DMS53 treated with DMSO at 0.1 percent for 48 hours (cell line): ENCODE data around the gene PROM1.
A peak's percentile ranks its signal among the peaks of the same experiment; 100 is the strongest.

Experiments
- DNase-seq: peaks from one replicate; lab custom pipeline; 2025; ENCODE audit not compliant: unreplicated experiment; lab: John Stamatoyannopoulos, UW

PROM1 gene

DNA sequence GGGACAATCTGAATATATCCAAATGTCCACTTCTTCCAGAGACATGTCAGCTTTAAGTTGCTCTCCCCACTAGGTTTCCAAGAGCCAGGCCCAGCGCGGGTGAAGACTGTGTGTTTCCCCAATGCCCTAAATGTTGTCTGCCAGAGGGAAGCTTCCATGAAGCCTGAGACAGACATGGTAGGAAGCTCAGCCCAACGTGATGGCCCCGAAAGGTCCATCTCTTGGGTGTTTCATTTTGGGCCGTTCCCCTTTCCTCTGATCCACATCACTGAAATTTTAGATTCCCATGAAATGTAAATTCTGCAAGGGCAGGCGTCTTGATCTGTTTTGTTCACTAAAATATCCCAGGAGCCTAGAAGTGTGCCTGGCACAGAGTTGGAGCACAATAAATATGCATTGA lies 25.4 kb upstream of the PROM1 start:
- no peak for DNase-seq

GRCh38 chr4:16106956-16107355 lies 23.1 kb upstream of the PROM1 start:
- DNase-seq = no peak

DNA sequence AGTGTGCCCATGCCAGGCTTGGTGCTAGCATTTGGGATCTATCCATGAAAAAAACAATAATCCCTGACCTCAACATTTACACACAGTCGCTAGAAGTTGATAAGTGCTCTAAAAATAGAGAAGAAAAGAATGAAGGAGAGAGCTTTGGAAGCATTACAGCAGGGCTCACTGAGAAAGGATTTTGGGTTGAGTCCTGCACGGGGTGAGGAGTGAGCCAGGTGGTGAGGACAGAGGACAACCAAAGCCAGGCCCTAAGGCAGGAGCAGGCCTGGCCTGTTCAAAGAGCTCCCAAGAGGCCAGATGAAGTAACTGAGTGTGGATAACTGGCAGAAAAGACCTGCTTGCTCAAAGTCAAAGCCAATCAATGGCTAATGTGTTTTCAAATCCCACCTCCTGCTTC lies 20.7 kb upstream of the PROM1 start:
- no peak for DNase-seq

GRCh38 chr4:16102356-16102755 lies 18.5 kb upstream of the PROM1 start:
- no peak for DNase-seq

GRCh38 chr4:16100833-16101232 lies 17.0 kb upstream of the PROM1 start:
- DNase-seq = no peak

DNA sequence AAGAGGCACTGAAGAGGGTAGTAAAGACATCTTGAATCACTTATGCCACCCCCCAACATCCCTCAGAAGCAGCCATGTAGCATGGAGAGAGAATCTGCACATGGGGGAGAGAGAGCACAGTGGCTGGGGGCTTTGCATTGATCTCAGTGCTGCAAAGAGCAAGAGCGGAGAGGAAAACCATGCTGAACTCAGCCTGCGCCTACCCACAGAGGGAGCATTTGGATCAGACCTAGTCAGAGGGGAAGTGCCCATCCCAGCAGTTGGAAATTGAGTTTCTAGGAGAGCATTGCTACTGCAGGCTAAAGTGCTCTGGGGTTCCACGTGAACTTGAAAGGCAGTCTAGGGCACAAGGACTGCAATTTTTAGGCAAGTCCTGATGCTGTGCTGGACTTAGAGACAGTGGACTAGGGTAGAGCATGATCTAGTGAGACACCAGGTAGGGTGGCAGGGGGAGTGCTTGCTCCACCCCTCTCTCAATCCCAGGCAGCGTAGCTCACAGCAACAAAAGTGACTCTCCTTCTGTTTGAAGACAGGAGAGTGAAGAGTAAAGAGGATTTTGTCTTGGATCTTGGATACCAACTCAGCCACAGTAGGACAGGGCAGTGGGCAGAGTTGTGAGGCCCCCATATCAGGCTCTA lies 9.0 kb upstream of the PROM1 start:
- DNase-seq = no peak

DNA sequence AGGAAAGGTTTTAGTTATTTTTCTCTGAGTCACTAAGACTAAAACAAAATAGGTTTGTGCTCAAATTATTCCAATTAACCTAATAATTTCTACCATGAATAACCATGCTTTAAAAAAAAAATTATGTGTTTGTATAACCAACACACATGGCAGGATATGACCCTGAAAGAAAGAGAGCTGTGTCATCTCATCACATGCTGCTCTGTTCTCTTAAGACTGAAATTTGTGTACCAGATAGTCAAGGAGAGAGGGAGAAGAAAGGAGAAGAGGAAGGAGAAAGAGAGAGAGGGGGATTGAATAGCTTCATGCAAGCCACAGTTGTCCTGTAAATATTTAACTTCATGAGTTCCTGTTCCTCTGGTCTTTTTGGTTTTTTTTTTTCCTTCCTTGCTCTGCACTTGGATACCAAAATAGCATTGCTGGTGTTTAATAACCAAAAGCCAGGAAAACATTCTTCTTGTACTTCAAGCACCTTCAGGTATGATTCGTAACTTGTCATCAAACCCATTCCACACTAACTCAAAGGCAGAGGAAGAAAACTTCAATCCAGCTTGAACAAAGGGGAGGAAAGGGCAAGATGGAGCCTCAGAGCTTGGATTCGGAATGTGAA lies 6.4 kb upstream of the PROM1 start:
- peak; percentile 31 for DNase-seq

GRCh38 chr4:16089156-16089555 lies 5.3 kb upstream of the PROM1 start:
- DNase-seq = no peak

DNA sequence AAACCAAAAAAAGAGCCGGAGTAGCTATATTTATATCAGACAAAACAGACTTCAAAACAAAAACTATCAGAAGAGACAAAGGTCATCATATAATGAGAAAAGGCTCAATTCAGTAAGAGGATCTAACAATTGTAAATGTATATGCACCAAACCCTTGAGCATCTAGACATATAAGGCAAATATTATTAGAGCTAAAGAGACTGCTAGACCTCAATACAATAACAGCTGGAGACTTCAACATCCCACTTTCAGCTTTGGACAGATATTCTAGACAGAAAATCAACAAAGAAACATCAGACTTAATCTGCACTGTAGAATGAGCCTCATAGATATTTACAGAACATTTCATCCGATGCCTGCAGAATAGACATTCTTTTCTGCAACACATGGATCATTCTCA lies 4.8 kb upstream of the PROM1 start:
- no peak for DNase-seq

DNA sequence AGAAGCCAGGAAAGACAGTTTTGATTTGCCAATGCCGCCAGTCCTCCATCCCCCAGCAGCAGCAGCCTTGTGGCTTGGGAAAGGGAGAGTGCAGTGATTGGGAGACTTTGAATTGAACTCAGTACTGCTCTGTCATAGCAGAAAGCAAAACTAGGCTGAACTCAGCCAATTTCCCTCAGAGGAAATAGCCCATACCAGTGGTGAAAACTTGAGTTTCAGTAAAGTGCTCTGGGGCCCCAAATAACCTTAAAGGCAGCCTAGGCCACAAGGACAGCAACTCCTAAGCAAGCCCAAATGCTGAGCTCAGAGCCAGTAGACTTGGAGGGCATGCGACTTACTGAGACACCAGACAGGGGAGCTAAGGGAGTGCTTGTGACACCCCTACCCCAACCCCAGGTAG lies 2.0 kb upstream of the PROM1 start:
- DNase-seq = no peak

- DNase-seq = peak; percentile 31
These were observed 1.2 kb downstream of the PROM1 start for GRCh38 chr4:16082426-16083240.

GRCh38 chr4:16082041-16082425 lies 1.8 kb downstream of the PROM1 start:
- DNase-seq = no peak

DNA sequence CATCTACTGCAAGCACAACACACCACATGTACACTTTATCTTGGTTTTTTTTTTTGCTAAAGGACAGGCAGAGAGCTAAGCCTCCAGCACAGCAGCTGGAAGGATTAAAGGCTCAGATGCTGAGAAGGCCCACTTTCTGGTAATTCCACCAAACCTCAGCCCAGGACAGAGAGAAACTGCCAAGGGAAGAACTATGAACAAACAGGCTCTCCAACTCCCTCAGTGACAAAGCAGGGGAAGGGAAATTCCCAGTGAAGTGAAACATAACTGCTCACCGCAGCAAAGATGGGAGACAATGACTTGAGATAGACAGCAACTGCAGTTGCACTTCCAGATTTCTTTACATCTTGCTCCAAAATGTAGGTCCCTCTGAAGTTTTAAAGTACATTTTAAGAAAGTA lies 4.8 kb downstream of the PROM1 start:
- DNase-seq = no peak

GRCh38 chr4:16078195-16078760 lies 5.5 kb downstream of the PROM1 start:
- no peak for DNase-seq

- no peak for DNase-seq
These were observed 6.0 kb downstream of the PROM1 start for GRCh38 chr4:16077786-16078185.

- no peak for DNase-seq
These were observed 7.7 kb downstream of the PROM1 start for GRCh38 chr4:16075975-16076757.

DNA sequence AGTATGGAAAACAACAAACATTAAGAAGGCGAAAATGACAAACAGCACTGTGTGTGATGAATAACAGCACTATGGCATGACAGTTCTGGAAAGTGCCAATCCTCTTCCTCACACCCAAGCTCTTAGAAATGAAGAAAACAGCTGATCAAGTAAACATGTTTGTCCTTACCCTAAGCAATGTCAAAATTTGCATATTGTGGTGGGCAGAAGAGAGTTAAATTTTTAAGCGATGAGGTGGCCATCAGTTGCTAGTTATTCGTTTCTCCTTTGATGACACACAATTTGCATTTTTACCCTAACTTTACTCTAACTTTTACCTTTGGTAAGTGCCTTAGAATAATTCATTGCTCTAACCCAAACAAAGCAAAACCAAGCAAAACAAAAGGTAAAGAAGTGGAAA lies 8.8 kb downstream of the PROM1 start:
- DNase-seq = no peak

DNA sequence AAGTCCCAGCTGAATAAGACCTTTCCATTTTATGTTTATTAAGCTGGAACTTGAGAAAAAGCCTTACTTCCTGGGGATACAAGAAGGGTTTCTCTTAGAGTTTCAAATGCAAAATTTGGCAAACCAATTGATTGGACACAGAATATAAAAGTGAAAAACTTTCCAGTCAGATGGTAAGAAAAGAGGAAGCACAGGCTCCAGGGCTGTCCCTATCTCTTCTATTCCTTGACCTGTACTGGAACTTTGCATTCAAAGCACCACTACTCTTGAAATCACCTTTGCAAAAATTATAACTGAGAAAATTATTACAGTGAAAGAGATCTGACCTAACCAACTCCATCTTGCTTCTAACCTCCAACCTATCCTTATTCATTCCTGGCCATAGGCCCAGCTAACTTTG lies 11.7 kb downstream of the PROM1 start:
- no peak for DNase-seq

DNA sequence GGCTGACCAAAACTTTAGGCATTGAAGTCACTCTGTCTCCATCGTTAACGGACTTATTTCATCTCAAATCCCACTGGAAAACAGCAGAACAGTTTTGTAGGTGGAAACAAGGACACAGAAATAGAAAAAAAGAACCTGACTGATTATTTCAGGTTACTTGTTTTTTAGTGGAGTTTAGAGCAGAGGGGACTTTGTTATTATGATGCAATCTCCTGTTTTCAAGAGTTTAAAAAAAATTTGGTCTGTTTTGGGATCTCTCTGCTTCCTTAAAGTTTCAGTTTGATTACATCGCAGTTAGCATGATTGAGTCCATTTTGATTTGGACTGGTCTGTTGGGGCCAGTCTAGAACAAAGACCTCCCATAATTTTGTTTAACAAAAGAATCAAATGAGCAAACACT lies 13.6 kb downstream of the PROM1 start:
- DNase-seq = no peak

DNA sequence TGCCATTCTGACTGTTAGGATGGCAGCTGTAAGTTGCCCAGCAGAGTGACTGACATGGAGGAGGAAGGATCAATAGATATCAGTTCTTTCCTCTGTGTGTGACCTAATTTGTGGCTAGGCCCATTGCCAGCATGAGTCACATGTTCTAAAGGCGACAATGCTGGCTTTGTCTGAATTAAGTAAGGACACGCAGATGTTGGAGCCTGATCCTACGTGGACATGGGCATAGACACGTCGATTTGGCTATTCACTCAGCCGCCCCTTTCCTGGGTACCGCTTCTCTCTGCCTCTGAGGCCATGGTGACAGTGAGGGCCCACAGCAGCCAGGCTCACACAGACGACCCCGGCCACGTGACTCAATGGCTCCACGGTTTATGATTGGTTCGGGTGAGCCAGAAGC lies 16.3 kb downstream of the PROM1 start:
- peak; percentile 22 for DNase-seq

GRCh38 chr4:16066586-16067128 lies 17.2 kb downstream of the PROM1 start:
- peak; percentile 83 for DNase-seq
